Hepatocyte (in vitro differentiated cells): Measurements from ENCODE around the gene PPP5C. TPM values are rescaled to one million over a fixed set of nuclear protein-coding genes. Genes with fewer than 3 reads are reported as not detected.
"Not testable (repeated sequence)": the region's sequence is repeated elsewhere in the genome, so short reads cannot be mapped to it uniquely, and the experiment has no call there.

Source experiments
- DNase-seq: peaks from one replicate; pipeline ENCODE4 v3.0.0-alpha.2; 2016; ENCODE audit warnings: low spot score
- H2AFZ ChIP-seq: fragments of 200-600 bp; sonication (generic); 2 replicates; pipeline ENCODE4 v1.6.0; 2016; ENCODE audit warnings: antibody characterized with exemption, mild to moderate bottlenecking
- H3K27ac ChIP-seq: fragments of 200-600 bp; sonication (generic); 2 replicates; pipeline ENCODE4 v1.5.1; 2016; ENCODE audit warnings: mild to moderate bottlenecking
- H3K27me3 ChIP-seq: fragments of 200-600 bp; sonication (generic); 2 replicates; pipeline ENCODE4 v1.6.1; 2016
- H3K36me3 ChIP-seq: fragments of 200-600 bp; sonication (generic); replicated peaks from 2 replicates; pipeline ENCODE4 v1.5.1; 2016; ENCODE audit warnings: low read depth; ENCODE audit not compliant: insufficient read depth
- H3K4me1 ChIP-seq: fragments of 200-600 bp; sonication (generic); 2 replicates; pipeline ENCODE4 v1.5.1; 2016; ENCODE audit warnings: mild to moderate bottlenecking, moderate library complexity; ENCODE audit not compliant: insufficient read depth
- H3K4me2 ChIP-seq: fragments of 200-600 bp; sonication (generic); 2 replicates; pipeline ENCODE4 v1.6.0; 2016
- H3K4me3 ChIP-seq: fragments of 200-600 bp; sonication (generic); 2 replicates; pipeline ENCODE4 v1.5.1; 2016; ENCODE audit warnings: mild to moderate bottlenecking
- H3K79me2 ChIP-seq: fragments of 200-600 bp; sonication (generic); 2 replicates; pipeline ENCODE4 v1.6.0; 2017; ENCODE audit warnings: mild to moderate bottlenecking
- H3K9me2 ChIP-seq: fragments of 200-600 bp; sonication (generic); replicated peaks from 2 replicates; pipeline ENCODE4 v1.6.0; 2017; ENCODE audit warnings: mild to moderate bottlenecking; ENCODE audit not compliant: insufficient read depth
- H3K9me3 ChIP-seq: fragments of 200-600 bp; sonication (generic); 2 replicates; pipeline ENCODE4 v1.5.1; 2016; ENCODE audit warnings: low read depth, mild to moderate bottlenecking
- H4K20me1 ChIP-seq: fragments of 200-600 bp; sonication (generic); 2 replicates; pipeline ENCODE4 v1.6.0; 2016; ENCODE audit warnings: mild to moderate bottlenecking; ENCODE audit not compliant: insufficient read depth, poor library complexity, severe bottlenecking
- CTCF ChIP-seq: fragments of 200-600 bp; sonication (generic); IDR thresholded peaks from 2 replicates; pipeline ENCODE4 v1.5.1; 2016; ENCODE audit warnings: antibody characterized with exemption, mild to moderate bottlenecking; ENCODE audit not compliant: poor library complexity
- EZH2 ChIP-seq: fragments of 200-600 bp; sonication (generic); IDR thresholded peaks from 2 replicates; pipeline ENCODE4 v1.6.1; 2016; ENCODE audit warnings: antibody characterized with exemption, mild to moderate bottlenecking, borderline replicate concordance
- EZH2phosphoT487 ChIP-seq: fragments of 200-600 bp; sonication (generic); IDR thresholded peaks from one replicate; pipeline ENCODE4 v1.6.1; 2018; ENCODE audit warnings: antibody characterized with exemption, mild to moderate bottlenecking, low read depth, moderate library complexity; ENCODE audit not compliant: unreplicated experiment, severe bottlenecking
- WGBS: methylation state at CpG from one replicate; pipeline ENCODE4 v1.1.6; 2016; ENCODE audit warnings: low lambda C conversion rate; ENCODE audit errors: missing lambda C conversion rate; 5-methylcytosine and 5-hydroxymethylcytosine counted together
- polyA plus RNA-seq: library from polyadenylated mRNA; unstranded; fragments of >200 nt; fragmentation: Nextera tagmentation; extraction: Ambion mirVana; gene quantifications from 2 replicates; pipeline ENCODE4 v1.2.1, GENCODE V29; 2016
- total RNA-seq: library from RNA; depleted of rRNA; stranded (reverse); fragments of >200 nt; gene quantifications from 2 replicates; pipeline ENCODE4 v1.2.3, GENCODE V29; 2014

The PPP5C gene
- total and polyA plus RNA-seq, 2 experiments from 2014 or later: 51.2 to 68.8 TPM

GRCh38 chr19:46412650-46413261 is 65.9 kb downstream of the PPP5C start:
- peaks cover 35% of the 10 kb centered on the region for H3K79me2 ChIP-seq
- peak overlapping the region; percentile 94 for H3K27ac ChIP-seq
- peak overlapping the region; percentile 28 for H2AFZ ChIP-seq
- WGBS: 4% methylated on average over 28 of the region's 29 CpGs
- H3K9me3 ChIP-seq: no peaks in the 10 kb centered on the region
- H4K20me1 ChIP-seq: peaks cover 21% of the 10 kb centered on the region
- TF ChIP-seq EZH2phosphoT487: no peak
- TF ChIP-seq CTCF: no peak
- TF ChIP-seq EZH2: no peak
- no peaks in the 10 kb centered on the region for H3K27me3 ChIP-seq
- peaks cover 59% of the 10 kb centered on the region for H3K4me1 ChIP-seq
- H3K4me3 ChIP-seq: peak overlapping the region; percentile 77
- no peaks in the 10 kb centered on the region for H3K36me3 ChIP-seq
- no peak for DNase-seq
- H3K4me2 ChIP-seq: peak overlapping the region; percentile 95
- no peaks in the 10 kb centered on the region for H3K9me2 ChIP-seq

GRCh38 chr19:46413262-46414031 is 66.6 kb downstream of the PPP5C start, which contains the start of gene CCDC8:
Gene CCDC8, minus strand, starts transcription at chr19:46413564. Its CDS starts 754 bp downstream, at chr19:46412810.
- Histone ChIP-seq H4K20me1 (peaks cover 21% of the 10 kb centered on the region), H3K9me3 (no peaks in the 10 kb centered on the region), H3K4me3 (peak within 1 kb of the TSS; percentile 77), H3K36me3 (no peaks in the 10 kb centered on the region), H3K9me2 (no peaks in the 10 kb centered on the region), H3K79me2 (peaks cover 33% of the 10 kb centered on the region), H3K4me1 (peaks cover 53% of the 10 kb centered on the region), H2AFZ (peak within 1 kb of the TSS; percentile 45), H3K27me3 (no peaks in the 10 kb centered on the region), H3K4me2 (peak within 1 kb of the TSS; percentile 95), H3K27ac (peak within 1 kb of the TSS; percentile 94)
- WGBS: 11% methylated on average over 33 of the region's 46 CpGs
- no peak for TF ChIP-seq EZH2phosphoT487
- no peak for TF ChIP-seq CTCF
- no peak for TF ChIP-seq EZH2
- peak; percentile 97 for DNase-seq

GRCh38 chr19:46414899-46415298 is 68.0 kb downstream of the PPP5C start:
- Histone ChIP-seq H3K79me2 (peaks cover 33% of the 10 kb centered on the region), H3K27ac (peak overlapping the region; percentile 77), H3K4me1 (peaks cover 42% of the 10 kb centered on the region), H4K20me1 (peaks cover 20% of the 10 kb centered on the region)
- not testable (repeated sequence) for H2AFZ ChIP-seq, H3K27me3 ChIP-seq, H3K9me2 ChIP-seq, H3K9me3 ChIP-seq, H3K4me2 ChIP-seq, H3K4me3 ChIP-seq, DNase-seq, H3K36me3 ChIP-seq
- WGBS: 95% methylated on average over 15 of the region's 22 CpGs

- peak overlapping the region; percentile 74 for H3K4me2 ChIP-seq
- 23% methylated on average over 50 of the region's 53 CpGs for WGBS
- H3K4me1 ChIP-seq: peaks cover 30% of the 10 kb centered on the region
- H3K9me2 ChIP-seq, H4K20me1 ChIP-seq, H3K9me3 ChIP-seq, H3K36me3 ChIP-seq, H3K27me3 ChIP-seq: not testable (repeated sequence)
- peak overlapping the region; percentile 56 for H2AFZ ChIP-seq
- H3K27ac ChIP-seq: peak overlapping the region; percentile 77
- peak; percentile 97 for DNase-seq
- H3K4me3 ChIP-seq: peak overlapping the region; percentile 5
- H3K79me2 ChIP-seq: peaks cover 21% of the 10 kb centered on the region
Measured at GRCh38 chr19:46415804-46416709, 69.2 kb downstream of the PPP5C start.
